Common myeloid progenitor, CD34-positive (primary cell): ENCODE measurements around the gene ANO1.
"Not testable (repeated sequence)": the region's sequence is repeated elsewhere in the genome, so short reads cannot be mapped to it uniquely, and the experiment has no call there.

Experiments
- CTCF ChIA-PET: fragments of 350-600 bp; sonication (Branson Sonifier 250); formaldehyde crosslinking; loops from one replicate; lab custom pipeline; 2021; ENCODE audit warnings: antibody characterized with exemption; lab: Charles Lee
- POLR2A ChIA-PET: fragments of 350-600 bp; sonication (Branson Sonifier 250); formaldehyde crosslinking; loops from one replicate; lab custom pipeline; 2021; ENCODE audit warnings: antibody characterized with exemption; lab: Charles Lee
- DNase-seq, 3 donors: peaks; one replicate each; pipeline versions ENCODE4 v3.0.0 to v3.0.0-alpha.2; 2013
- H3K27ac ChIP-seq, 2 experiments: 1 replicate in 1 of 2; 2 replicates in 1 of 2; pipeline ENCODE4 v1.7.0; 2013; ENCODE audit warnings: inconsistent platforms in 2 of 2, low read length in 2 of 2, mild to moderate bottlenecking in 2 of 2, low read depth in 1 of 2, moderate library complexity in 1 of 2; ENCODE audit not compliant: severe bottlenecking in 2 of 2, insufficient read depth in 1 of 2, poor library complexity in 1 of 2
- H3K27me3 ChIP-seq, 5 experiments: replicated peaks in 2 of 5; 1 replicate in 3 of 5; 2 replicates in 2 of 5; pipeline versions ENCODE4 v1.6.1 to v1.7.0; 2013; ENCODE audit warnings: low read length in 4 of 5, mild to moderate bottlenecking in 2 of 5, moderate library complexity in 2 of 5, inconsistent platforms in 1 of 5; ENCODE audit not compliant: insufficient read depth in 5 of 5, control insufficient read depth in 4 of 5
- H3K36me3 ChIP-seq, 4 experiments: 1 replicate in 2 of 4; 2 replicates in 2 of 4; pipeline versions ENCODE4 v1.6.1 to v1.7.0; 2013; ENCODE audit warnings: low read length in 3 of 4, control low read depth in 1 of 4, mild to moderate bottlenecking in 1 of 4; ENCODE audit not compliant: control insufficient read depth in 4 of 4, insufficient read depth in 4 of 4
- H3K4me1 ChIP-seq, 4 experiments: 1 replicate in 3 of 4; 2 replicates in 1 of 4; pipeline versions ENCODE4 v1.6.1 to v1.7.1; 2013; ENCODE audit warnings: low read length in 3 of 4, mild to moderate bottlenecking in 3 of 4, control low read depth in 1 of 4, inconsistent platforms in 1 of 4, moderate library complexity in 1 of 4; ENCODE audit not compliant: control insufficient read depth in 4 of 4, insufficient read depth in 4 of 4; ENCODE audit errors: control extremely low read depth in 1 of 4
- H3K4me3 ChIP-seq, 7 experiments: 1 replicate in 4 of 7; 2 replicates in 3 of 7; pipeline versions ENCODE4 v1.5.1 to v1.7.0; 2013; ENCODE audit warnings: mild to moderate bottlenecking in 7 of 7, low read length in 6 of 7, moderate library complexity in 6 of 7, inconsistent platforms in 2 of 7, low read depth in 2 of 7, control low read depth in 1 of 7; ENCODE audit not compliant: insufficient read depth in 4 of 7, control insufficient read depth in 1 of 7; ENCODE audit errors: extremely low read depth in 1 of 7
- H3K9me3 ChIP-seq, 5 experiments: 1 replicate in 4 of 5; 2 replicates in 1 of 5; pipeline versions ENCODE4 v1.6.1 to v1.7.1; 2013; ENCODE audit warnings: low read length in 4 of 5, mild to moderate bottlenecking in 2 of 5, inconsistent platforms in 1 of 5, low read depth in 1 of 5, moderate library complexity in 1 of 5; ENCODE audit not compliant: control insufficient read depth in 4 of 5, insufficient read depth in 2 of 5; ENCODE audit errors: control extremely low read depth in 1 of 5
- WGBS: methylation state at CpG from one replicate; pipeline ENCODE4 v1.1.5; 2013; ENCODE audit not compliant: insufficient coverage; 5-methylcytosine and 5-hydroxymethylcytosine counted together

Gene ANO1

DNA sequence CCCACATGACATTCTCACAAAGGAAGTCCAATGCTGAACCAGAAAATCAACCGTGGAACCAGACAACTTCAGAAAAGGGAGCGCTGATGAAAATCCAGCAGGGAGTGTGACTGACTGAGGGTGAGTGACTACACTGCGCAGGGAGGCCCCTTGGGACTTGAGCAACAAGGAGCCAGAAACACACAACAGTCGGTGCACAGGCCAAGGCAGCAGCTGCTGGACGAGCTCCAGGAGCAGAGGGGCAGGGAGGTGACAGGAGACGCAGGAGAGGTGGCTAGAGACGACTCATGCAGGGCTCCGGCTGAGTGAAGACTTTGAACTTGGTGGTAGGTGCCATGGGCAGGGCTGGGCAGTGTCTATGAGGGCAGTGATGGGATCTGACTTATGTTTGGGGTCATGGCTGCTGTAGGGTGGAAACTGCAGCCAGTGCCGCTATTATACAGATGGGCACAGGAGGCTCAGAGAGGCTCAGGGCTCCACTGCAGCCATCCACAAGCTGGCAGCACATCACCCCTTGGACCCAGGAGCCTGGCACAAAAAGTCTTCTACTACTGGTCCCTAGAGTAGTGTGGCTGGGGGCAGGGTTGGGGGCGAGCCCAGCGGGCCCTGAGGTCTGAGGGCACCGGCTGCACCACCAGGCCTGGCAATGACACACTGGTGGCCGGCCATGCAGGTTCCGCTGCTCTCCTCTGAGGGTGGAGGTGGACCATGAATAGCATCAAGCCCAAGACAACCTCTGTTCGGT is 114.7 kb downstream of the ANO1 start:
- WGBS = 97% methylated on average over 13 of the region's 15 CpGs
- POLR2A ChIA-PET = no interaction called here

GRCh38 chr11:70193411-70194292 is 115.5 kb downstream of the ANO1 start:
- CTCF ChIA-PET = no interaction called here
- Histone ChIP-seq H3K4me3 (no peak overlapping the region), H3K27ac (no peak overlapping the region)

More for the DNA sequence above, 114.7 kb downstream of the ANO1 start:
- DNase-seq = no peak
- Histone ChIP-seq H3K27ac (no peak overlapping the region), H3K4me1 (no peaks in the 10 kb centered on the region), H3K27me3 (peaks cover 0 to 13% (median 3%) of the 10 kb centered on the region in 5 experiments), H3K36me3 (no peaks in the 10 kb centered on the region), H3K4me3 (no peak overlapping the region), H3K9me3 (no peaks in the 10 kb centered on the region)
- CTCF ChIA-PET = interaction anchor here (1.2 to 2.1 kb wide), 2 partner anchors 265 to 273 kb away, joined by 3 to 13 read pairs; no protein-coding TSS in a partner anchor

DNA sequence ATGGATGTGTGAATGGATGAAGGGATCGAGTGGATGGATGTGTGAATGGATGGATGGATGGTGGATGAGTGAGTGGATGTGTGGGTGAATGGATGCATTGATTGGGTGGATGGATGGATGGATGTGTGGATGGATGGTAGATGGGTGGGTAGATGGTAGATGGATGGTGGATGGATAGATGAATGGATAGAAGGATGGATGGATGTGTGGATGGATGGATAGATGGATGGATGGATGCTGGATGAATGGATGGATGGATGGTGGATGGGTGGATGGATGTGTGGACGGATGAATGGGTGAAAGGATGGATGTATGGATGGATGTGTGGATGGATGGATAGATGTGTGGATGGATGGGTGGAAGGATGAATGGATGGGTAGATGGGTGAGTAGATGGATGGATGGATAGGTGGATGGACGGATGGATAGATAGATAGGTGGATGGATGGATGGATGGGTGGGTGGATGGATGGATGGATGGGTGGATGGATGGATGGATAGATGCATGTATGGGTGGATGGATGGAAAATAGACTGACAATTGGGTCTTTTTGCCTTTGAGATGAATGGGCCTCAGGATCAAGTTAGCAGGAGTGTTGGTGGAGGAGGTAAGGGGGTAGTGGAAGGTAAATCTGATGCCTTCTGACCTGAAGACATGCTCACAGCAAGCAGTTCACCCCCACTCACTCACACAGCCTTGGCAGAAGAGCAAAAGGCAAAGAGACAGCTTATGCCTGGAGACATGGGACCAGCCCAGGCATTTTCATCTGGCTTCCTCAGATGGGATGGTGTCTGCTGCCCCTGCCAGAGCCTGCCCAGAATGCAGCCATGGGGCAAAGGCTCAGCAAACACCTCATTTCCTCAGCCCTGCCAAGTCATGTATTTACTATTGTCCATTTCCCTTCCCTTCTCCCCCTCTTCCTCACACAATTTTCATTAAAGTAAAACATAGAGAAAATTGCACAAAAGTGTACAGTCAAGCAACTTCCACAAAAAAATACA is 117.0 kb downstream of the ANO1 start:
- H3K27ac ChIP-seq = no peak overlapping the region
- no peak for DNase-seq
- H3K36me3 ChIP-seq = no peaks in the 10 kb centered on the region
- H3K4me3 ChIP-seq = no peak overlapping the region
- POLR2A ChIA-PET = no interaction called here
- no peaks in the 10 kb centered on the region for H3K4me1 ChIP-seq
- CTCF ChIA-PET = interaction anchor here (1.0 to 2.2 kb wide), 9 partner anchors 23 to 475 kb away, joined by 3 to 12 read pairs (median 4); no protein-coding TSS in a partner anchor
- H3K9me3 ChIP-seq = no peaks in the 10 kb centered on the region
- 69% methylated on average over 3 of the region's 3 CpGs for WGBS
- peaks cover 0 to 9% (median 3%) of the 10 kb centered on the region in 5 experiments for H3K27me3 ChIP-seq

More at GRCh38 chr11:70193411-70194292, 115.5 kb downstream of the ANO1 start:
- no peaks in the 10 kb centered on the region for H3K36me3 ChIP-seq
- POLR2A ChIA-PET = no interaction called here
- peaks cover 0 to 9% (median under 1%) of the 10 kb centered on the region in 5 experiments for H3K27me3 ChIP-seq
- no peaks in the 10 kb centered on the region for H3K4me1 ChIP-seq
- 98% methylated on average over 7 of the region's 7 CpGs for WGBS
- no peaks in the 10 kb centered on the region for H3K9me3 ChIP-seq
- no peak for DNase-seq

- ChIA-PET CTCF (interaction anchor here (0.6 to 3.3 kb wide), 5 partner anchors 181 to 290 kb away, joined by 3 to 13 read pairs (median 4); no protein-coding TSS in a partner anchor), POLR2A (interaction anchor here (0.6 kb wide), 1 partner anchor 21 kb away, joined by 4 read pairs; no protein-coding TSS in a partner anchor)
- no peaks in the 10 kb centered on the region for H3K9me3 ChIP-seq
- H3K27me3 ChIP-seq = peaks cover 0 to 4% (median 0%) of the 10 kb centered on the region in 5 experiments
- no peak for DNase-seq
- no peak overlapping the region for H3K4me3 ChIP-seq
- peaks cover 3 to 7% (median 5%) of the 10 kb centered on the region in 4 experiments for H3K36me3 ChIP-seq
- H3K27ac ChIP-seq = no peak overlapping the region
- peaks cover 0 to 27% (median 22%) of the 10 kb centered on the region in 4 experiments for H3K4me1 ChIP-seq
- WGBS = 90% methylated on average over 10 of the region's 10 CpGs
These were observed 122.2 kb downstream of the ANO1 start for GRCh38 chr11:70200212-70200844.

- H3K36me3 ChIP-seq = peaks cover 6 to 14% (median 10%) of the 10 kb centered on the region in 4 experiments
- ChIA-PET CTCF (interaction anchor here (1.4 to 3.3 kb wide), 2 partner anchors 287 to 291 kb away, joined by 5 to 13 read pairs; no protein-coding TSS in a partner anchor), POLR2A (interaction anchor here (0.6 kb wide), 1 partner anchor 20 kb away, joined by 4 read pairs; no protein-coding TSS in a partner anchor)
- not testable (repeated sequence) for H3K4me3 ChIP-seq, DNase-seq, H3K27me3 ChIP-seq, H3K9me3 ChIP-seq, H3K27ac ChIP-seq
- peaks cover 0 to 29% (median 22%) of the 10 kb centered on the region in 4 experiments for H3K4me1 ChIP-seq
- 100% methylated on average over 3 of the region's 3 CpGs for WGBS
These were observed 122.9 kb downstream of the ANO1 start for GRCh38 chr11:70201047-70201446.
